Endothelial cell of umbilical vein (primary cell): ENCODE data around the gene AQP1.

Experiments
- CTCF ChIP-seq, 2 donors: IDR thresholded peaks; 1 replicate in 1 of 2; 2 replicates in 1 of 2; pipeline ENCODE4 v1.5.1; 2011; ENCODE audit warnings: low read length in 2 of 2, mild to moderate bottlenecking in 2 of 2, moderate library complexity in 2 of 2, control low read depth in 1 of 2, inconsistent platforms in 1 of 2, low read depth in 1 of 2; ENCODE audit not compliant: insufficient read depth in 1 of 2; ENCODE audit errors: extremely low read depth in 1 of 2
- POLR2A ChIP-seq: IDR thresholded peaks from 2 replicates; pipeline ENCODE4 v1.6.1; 2012; ENCODE audit warnings: low read depth, mild to moderate bottlenecking, control low read depth, low read length

GRCh38 chr7:30954914-30955313, 43.3 kb downstream of the AQP1 start:
- TF ChIP-seq CTCF (IDR thresholded peaks at IDR 0.05; ENCODE audit: extremely low read depth in 1 of 2, insufficient read depth in 1 of 2, low read depth in 1 of 2, low read length in 2 of 2) = no peak
- no peak for TF ChIP-seq POLR2A
